NCI-H2196 (cell line): ENCODE measurements around the gene SMTNL1.

Source experiments
- DNase-seq: peaks from one replicate; lab custom pipeline; 2025; ENCODE audit not compliant: unreplicated experiment; lab: John Stamatoyannopoulos, UW

The SMTNL1 gene

GRCh38 chr11:57586711-57587245 is 49.4 kb downstream of the SMTNL1 start:
- DNase-seq, result no peak

DNA sequence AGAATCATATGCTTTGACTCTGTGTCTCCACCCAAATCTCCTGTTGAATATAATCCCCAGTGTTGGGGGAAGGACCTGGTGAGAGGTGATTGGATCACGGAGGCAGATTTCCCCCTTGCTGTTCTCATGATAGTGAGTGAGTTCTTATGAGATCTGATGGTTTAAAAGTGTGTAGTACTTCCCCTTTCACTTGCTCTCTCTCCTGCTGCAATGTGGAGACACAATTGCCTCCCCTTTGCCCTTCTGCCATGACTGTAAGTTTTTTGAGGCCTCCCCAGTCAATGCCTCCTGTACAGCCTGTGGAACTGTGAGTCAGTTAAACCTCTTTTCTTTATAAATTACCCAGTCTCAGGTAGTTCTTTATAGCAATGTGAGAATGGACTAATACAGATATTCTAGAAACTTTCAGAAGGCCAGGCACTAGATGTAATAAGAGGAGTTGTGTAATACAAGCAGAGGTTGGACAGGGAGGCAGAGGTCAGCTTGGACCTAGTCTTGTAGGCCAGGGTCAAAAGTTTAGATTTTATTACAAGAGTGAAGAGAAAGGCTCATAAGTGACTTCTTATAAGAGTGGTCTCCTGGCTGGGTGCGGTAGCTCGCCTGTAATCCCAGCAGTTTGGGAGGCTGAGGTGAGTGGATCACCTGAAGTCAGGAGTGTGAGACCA is 50.8 kb downstream of the SMTNL1 start:
- DNase-seq, result no peak

GRCh38 chr11:57596266-57596885 is 59.0 kb downstream of the SMTNL1 start:
- DNase-seq, result no peak

- DNase-seq, result no peak
Measured at GRCh38 chr11:57597461-57597915, 60.1 kb downstream of the SMTNL1 start, which contains the start of gene SERPING1. Gene SERPING1 (plus strand): TSS chr11:57597685. CDS start chr11:57598271, 586 bp downstream.

GRCh38 chr11:57597916-57598830 is 60.8 kb downstream of the SMTNL1 start:
- DNase-seq, result no peak

- DNase-seq, result no peak
Measured at GRCh38 chr11:57598831-57599155, 61.4 kb downstream of the SMTNL1 start.

GRCh38 chr11:57599381-57599780 is 62.0 kb downstream of the SMTNL1 start:
- DNase-seq, result no peak
